ENCODE measurements around the gene NCOA1.

GRCh38 chr2:24448797-24449196 lies 42.3 kb upstream of the NCOA1 start:
- no peak for TF ChIP-seq ZNF274 (IDR thresholded peaks at IDR 0.05; ENCODE audit: low read length)
- no peak for TF ChIP-seq ZNF274 (tag by site-specific recombination; IDR thresholded peaks at IDR 0.05; ENCODE audit: borderline replicate concordance)
- TF ChIP-seq ZFP41 (tag by site-specific recombination; IDR thresholded peaks at IDR 0.05; ENCODE audit: borderline replicate concordance), result no peak
- no peak for TF ChIP-seq WT1 (tag by site-specific recombination; IDR thresholded peaks at IDR 0.05)
- TF ChIP-seq CTCF (tag by site-specific recombination; IDR thresholded peaks at IDR 0.05), result no peak
- no peak for TF ChIP-seq ZNF837 (tag by site-specific recombination; IDR thresholded peaks at IDR 0.05)
- TF ChIP-seq, protein P1, sequence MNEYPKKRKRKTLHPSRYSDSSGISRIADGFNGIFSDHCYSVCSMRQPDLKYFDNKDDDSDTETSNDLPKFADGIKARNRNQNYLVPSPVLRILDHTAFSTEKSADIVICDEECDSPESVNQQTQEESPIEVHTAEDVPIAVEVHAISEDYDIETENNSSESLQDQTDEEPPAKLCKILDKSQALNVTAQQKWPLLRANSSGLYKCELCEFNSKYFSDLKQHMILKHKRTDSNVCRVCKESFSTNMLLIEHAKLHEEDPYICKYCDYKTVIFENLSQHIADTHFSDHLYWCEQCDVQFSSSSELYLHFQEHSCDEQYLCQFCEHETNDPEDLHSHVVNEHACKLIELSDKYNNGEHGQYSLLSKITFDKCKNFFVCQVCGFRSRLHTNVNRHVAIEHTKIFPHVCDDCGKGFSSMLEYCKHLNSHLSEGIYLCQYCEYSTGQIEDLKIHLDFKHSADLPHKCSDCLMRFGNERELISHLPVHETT (tag by site-specific recombination; IDR thresholded peaks at IDR 0.05), result no peak
- TF ChIP-seq ZNF792 (tag by site-specific recombination; IDR thresholded peaks at IDR 0.05), result no peak
- TF ChIP-seq, protein P2, sequence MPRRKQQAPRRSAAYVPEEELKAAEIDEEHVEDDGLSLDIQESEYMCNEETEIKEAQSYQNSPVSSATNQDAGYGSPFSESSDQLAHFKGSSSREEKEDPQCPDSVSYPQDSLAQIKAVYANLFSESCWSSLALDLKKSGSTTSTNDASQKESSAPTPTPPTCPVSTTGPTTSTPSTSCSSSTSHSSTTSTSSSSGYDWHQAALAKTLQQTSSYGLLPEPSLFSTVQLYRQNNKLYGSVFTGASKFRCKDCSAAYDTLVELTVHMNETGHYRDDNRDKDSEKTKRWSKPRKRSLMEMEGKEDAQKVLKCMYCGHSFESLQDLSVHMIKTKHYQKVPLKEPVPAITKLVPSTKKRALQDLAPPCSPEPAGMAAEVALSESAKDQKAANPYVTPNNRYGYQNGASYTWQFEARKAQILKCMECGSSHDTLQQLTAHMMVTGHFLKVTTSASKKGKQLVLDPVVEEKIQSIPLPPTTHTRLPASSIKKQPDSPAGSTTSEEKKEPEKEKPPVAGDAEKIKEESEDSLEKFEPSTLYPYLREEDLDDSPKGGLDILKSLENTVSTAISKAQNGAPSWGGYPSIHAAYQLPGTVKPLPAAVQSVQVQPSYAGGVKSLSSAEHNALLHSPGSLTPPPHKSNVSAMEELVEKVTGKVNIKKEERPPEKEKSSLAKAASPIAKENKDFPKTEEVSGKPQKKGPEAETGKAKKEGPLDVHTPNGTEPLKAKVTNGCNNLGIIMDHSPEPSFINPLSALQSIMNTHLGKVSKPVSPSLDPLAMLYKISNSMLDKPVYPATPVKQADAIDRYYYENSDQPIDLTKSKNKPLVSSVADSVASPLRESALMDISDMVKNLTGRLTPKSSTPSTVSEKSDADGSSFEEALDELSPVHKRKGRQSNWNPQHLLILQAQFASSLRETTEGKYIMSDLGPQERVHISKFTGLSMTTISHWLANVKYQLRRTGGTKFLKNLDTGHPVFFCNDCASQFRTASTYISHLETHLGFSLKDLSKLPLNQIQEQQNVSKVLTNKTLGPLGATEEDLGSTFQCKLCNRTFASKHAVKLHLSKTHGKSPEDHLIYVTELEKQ (tag by site-specific recombination; IDR thresholded peaks at IDR 0.05; ENCODE audit: borderline replicate concordance), result no peak
- no peak for TF ChIP-seq ZNF121 (tag by site-specific recombination; IDR thresholded peaks at IDR 0.05)
